HEK293 (cell line): ENCODE results near the gene ATP8B4.

Experiments used
- CTCF ChIP-seq: fragments of 450-650 bp; formaldehyde crosslinking; IDR thresholded peaks from 2 replicates; pipeline ENCODE4 v1.5.1; 2016; ENCODE audit warnings: missing biosample characterization, missing genetic modification characterization
- HOXA7 ChIP-seq: sonication (generic); formaldehyde crosslinking; IDR thresholded peaks from 2 replicates; pipeline ENCODE4 v1.8.1; 2022; ENCODE audit warnings: missing genetic modification reagents, borderline replicate concordance
- RBAK ChIP-seq: fragments of 450-650 bp; formaldehyde crosslinking; IDR thresholded peaks from 2 replicates; pipeline ENCODE4 v1.5.1; 2016; ENCODE audit warnings: missing biosample characterization, missing genetic modification characterization
- TCF7L2 ChIP-seq: IDR thresholded peaks from 2 replicates; pipeline ENCODE4 v1.6.1; 2011; ENCODE audit warnings: low read depth, mild to moderate bottlenecking, inconsistent platforms, low read length, moderate library complexity, borderline replicate concordance
- ZBTB6 ChIP-seq: fragments of 450-650 bp; formaldehyde crosslinking; IDR thresholded peaks from 2 replicates; pipeline ENCODE4 v1.5.1; 2017; ENCODE audit warnings: missing biosample characterization, missing genetic modification characterization
- ZNF140 ChIP-seq: fragments of 450-650 bp; formaldehyde crosslinking; IDR thresholded peaks from 2 replicates; pipeline ENCODE4 v1.5.1; 2016; ENCODE audit warnings: missing biosample characterization, missing genetic modification characterization
- ZNF157 ChIP-seq: fragments of 450-650 bp; formaldehyde crosslinking; IDR thresholded peaks from 2 replicates; pipeline ENCODE4 v1.5.1; 2016; ENCODE audit warnings: missing biosample characterization, missing genetic modification characterization
- ZNF16 ChIP-seq: fragments of 450-650 bp; formaldehyde crosslinking; IDR thresholded peaks from 2 replicates; pipeline ENCODE4 v1.5.1; 2016; ENCODE audit warnings: low read depth, missing biosample characterization, missing genetic modification characterization
- ZNF704 ChIP-seq: fragments of 450-650 bp; formaldehyde crosslinking; IDR thresholded peaks from 2 replicates; pipeline ENCODE4 v1.5.1; 2016; ENCODE audit warnings: missing biosample characterization, missing genetic modification characterization
- ZNF76 ChIP-seq: fragments of 450-650 bp; formaldehyde crosslinking; IDR thresholded peaks from 2 replicates; pipeline ENCODE4; 2016; ENCODE audit warnings: low read depth, missing biosample characterization, missing genetic modification characterization, borderline replicate concordance
- TF ChIP-seq, protein P1 (sequence below): fragments of 450-650 bp; formaldehyde crosslinking; IDR thresholded peaks from 2 replicates; pipeline ENCODE4 v1.5.1; 2016; ENCODE audit warnings: missing biosample characterization, missing genetic modification characterization

DNA sequence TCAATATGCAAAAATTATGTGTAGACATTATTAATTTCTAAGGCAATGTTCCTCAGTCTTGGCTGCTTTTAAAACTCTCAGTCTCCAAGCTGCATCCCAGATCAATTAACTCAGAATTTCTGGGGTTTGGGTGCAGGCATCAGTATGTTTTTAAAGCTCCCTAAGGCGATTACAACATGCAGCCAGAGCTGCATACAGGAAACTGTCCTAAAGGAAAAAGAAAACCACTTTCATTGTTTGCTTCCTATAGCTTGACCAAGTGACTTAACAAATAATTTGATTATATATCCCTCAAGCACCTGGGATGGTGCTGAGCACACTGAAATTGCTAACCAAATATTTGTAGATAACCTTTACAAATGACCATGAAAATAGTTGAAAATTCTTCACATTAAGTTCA lies 303.5 kb downstream of the ATP8B4 start:
- TF ChIP-seq ZNF157 (tag by site-specific recombination) (no peak), ZBTB6 (tag by site-specific recombination) (no peak), TCF7L2 (no peak), HOXA7 (no peak), CTCF (tag by site-specific recombination) (no peak), ZNF140 (tag by site-specific recombination) (no peak), RBAK (tag by site-specific recombination) (no peak), ZNF76 (tag by site-specific recombination) (no peak), ZNF16 (tag by site-specific recombination) (no peak), ZNF704 (tag by site-specific recombination) (no peak)
- TF ChIP-seq, protein P1, sequence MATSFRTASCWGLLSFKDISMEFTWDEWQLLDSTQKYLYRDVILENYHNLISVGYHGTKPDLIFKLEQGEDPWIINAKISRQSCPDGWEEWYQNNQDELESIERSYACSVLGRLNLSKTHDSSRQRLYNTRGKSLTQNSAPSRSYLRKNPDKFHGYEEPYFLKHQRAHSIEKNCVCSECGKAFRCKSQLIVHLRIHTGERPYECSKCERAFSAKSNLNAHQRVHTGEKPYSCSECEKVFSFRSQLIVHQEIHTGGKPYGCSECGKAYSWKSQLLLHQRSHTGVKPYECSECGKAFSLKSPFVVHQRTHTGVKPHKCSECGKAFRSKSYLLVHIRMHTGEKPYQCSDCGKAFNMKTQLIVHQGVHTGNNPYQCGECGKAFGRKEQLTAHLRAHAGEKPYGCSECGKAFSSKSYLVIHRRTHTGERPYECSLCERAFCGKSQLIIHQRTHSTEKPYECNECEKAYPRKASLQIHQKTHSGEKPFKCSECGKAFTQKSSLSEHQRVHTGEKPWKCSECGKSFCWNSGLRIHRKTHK (tag by site-specific recombination): no peak
